Measurements from ENCODE around the gene ERFL.

ERFL gene

GRCh38 chr19:41868989-41869300 lies 59.3 kb downstream of the ERFL start:
- no peak for DNase-seq (ENCODE audit: low spot score)
- no peak for TF ChIP-seq CTCF (IDR thresholded peaks at IDR 0.05; ENCODE audit: extremely low read depth, missing control alignments)

- TF ChIP-seq CTCF (IDR thresholded peaks at IDR 0.05; ENCODE audit: extremely low read depth, missing control alignments), result no peak
- no peak for DNase-seq (ENCODE audit: low spot score)
Observed at GRCh38 chr19:41868120-41868988, 59.9 kb downstream of the ERFL start.

DNA sequence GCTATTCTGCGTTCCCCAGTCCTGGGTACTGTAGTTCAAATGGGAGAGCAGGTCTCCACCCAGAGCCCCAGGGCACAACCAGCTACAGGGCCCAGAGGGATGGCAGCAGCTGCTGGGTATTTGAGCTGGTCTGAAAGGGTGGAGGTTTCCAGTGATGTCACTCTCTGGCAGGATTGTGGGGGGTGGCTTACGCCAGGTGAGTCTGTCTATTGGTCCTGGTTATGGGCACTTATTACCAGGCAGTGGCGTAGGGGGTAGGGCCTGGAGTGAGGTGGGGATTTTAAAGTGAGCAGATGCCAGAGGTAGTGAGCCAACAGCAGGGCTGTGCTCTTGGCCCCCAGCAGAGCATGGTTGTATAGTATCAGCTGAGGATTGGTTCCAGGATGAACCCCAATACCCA lies 62.0 kb downstream of the ERFL start:
- DNase-seq (ENCODE audit: low spot score), result no peak
- TF ChIP-seq CTCF (IDR thresholded peaks at IDR 0.05; ENCODE audit: extremely low read depth, missing control alignments), result no peak

- TF ChIP-seq CTCF (IDR thresholded peaks at IDR 0.05; ENCODE audit: extremely low read depth, missing control alignments), result no peak
Observed at GRCh38 chr19:41864374-41864773, 63.9 kb downstream of the ERFL start.

GRCh38 chr19:41863209-41863931 lies 64.9 kb downstream of the ERFL start:
- no peak for DNase-seq (ENCODE audit: low spot score)
- no peak for TF ChIP-seq CTCF (IDR thresholded peaks at IDR 0.05; ENCODE audit: extremely low read depth, missing control alignments)

More at GRCh38 chr19:41864374-41864773, 63.9 kb downstream of the ERFL start:
- no peak for DNase-seq (ENCODE audit: low spot score)

DNA sequence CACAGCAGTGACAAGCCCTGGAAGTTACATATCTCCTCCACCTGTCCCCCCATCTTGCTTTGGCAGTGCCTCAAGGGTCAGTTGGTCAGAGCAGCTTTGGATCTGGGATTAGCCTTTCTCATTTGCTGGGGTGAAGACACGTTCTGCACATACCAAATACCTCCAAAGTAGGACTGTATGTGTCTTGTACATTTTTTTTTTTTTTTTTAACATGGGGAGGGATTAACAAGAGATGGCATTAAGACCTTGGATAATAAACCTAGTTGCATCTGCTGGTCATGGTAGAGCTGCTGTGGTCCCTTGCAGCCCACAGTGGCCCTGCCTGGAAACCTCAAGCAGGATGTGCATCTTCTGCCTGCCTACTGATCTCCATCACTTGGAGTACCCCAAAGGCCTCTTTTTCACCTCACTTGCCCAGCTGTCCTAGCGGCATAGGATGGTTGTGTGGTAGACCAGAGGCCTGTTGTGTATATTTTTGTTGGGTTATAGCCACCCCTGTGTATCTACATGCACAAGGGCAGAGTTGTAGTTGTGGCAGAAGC lies 65.7 kb downstream of the ERFL start:
- TF ChIP-seq CTCF (IDR thresholded peaks at IDR 0.05; ENCODE audit: extremely low read depth, missing control alignments), result no peak

DNA sequence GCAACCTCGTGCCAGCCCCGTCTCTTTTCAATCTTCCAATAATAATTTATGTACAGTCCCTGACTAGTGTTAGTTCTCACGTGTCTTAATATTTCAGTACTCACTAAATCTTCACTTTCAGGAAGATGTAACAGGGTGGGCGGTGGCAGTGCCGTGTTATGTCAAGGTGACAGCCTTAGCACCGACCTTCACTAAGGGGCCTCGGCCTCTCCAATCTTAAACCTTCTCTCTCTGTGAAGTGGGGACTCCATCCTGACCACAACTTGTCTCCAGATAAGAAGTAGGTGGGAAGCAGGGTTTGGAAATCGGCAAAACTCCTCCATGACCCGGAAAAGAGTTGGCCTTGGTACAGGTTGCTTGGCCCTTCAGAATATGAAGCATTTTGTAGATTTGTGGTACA lies 66.4 kb downstream of the ERFL start:
- DNase-seq (ENCODE audit: low spot score), result no peak
- no peak for TF ChIP-seq CTCF (IDR thresholded peaks at IDR 0.05; ENCODE audit: extremely low read depth, missing control alignments)

More for the DNA sequence above, 65.7 kb downstream of the ERFL start:
- no peak for DNase-seq (ENCODE audit: low spot score)

Data from GM20000 (cell line).